Endothelial cell of umbilical vein (primary cell): ENCODE measurements around the gene C10orf71. TPM values are rescaled to one million over a fixed set of nuclear protein-coding genes. Genes with fewer than 3 reads are reported as not detected.

Experiments
- BruUV-seq: library from RNA; stranded (reverse); fragments of 400-500 nt; replicated peaks from 2 replicates; lab custom pipeline; 2021; lab: Mats Ljungman, UMichigan
- CTCF ChIA-PET: fragments of 300-600, 350-600 bp; sonication (Branson Sonifier 250); formaldehyde crosslinking; loops from one replicate; lab custom pipeline; 2021; ENCODE audit warnings: antibody characterized with exemption, inconsistent platforms; lab: Charles Lee
- POLR2A ChIA-PET: fragments of 300-600, 350-600 bp; sonication (Branson Sonifier 250); formaldehyde crosslinking; loops from one replicate; lab custom pipeline; 2021; ENCODE audit warnings: antibody characterized with exemption, inconsistent platforms; lab: Charles Lee
- DNase-seq: peaks from one replicate; pipeline ENCODE4 v3.0.0-alpha.2; 2011; ENCODE audit warnings: low read depth, low spot score
- FAIRE-seq: peaks from 2 replicates; lab custom pipeline; 2011; peaks lifted over from hg19 to GRCh38; lab: Jason Lieb, UNC
- H2AFZ ChIP-seq: 2 replicates; pipeline ENCODE4 v1.6.0; 2012; ENCODE audit warnings: low read depth, low read length, control low read depth, inconsistent platforms
- H3K27ac ChIP-seq: 2 replicates; pipeline ENCODE4 v1.5.1; 2011; ENCODE audit warnings: low read depth, mild to moderate bottlenecking, control low read depth, low read length, moderate library complexity; ENCODE audit not compliant: insufficient read depth
- H3K27me3 ChIP-seq, 2 experiments: 2 replicates each; pipeline versions ENCODE4 v1.6.0 to v1.6.1; 2011; ENCODE audit warnings: low read length in 2 of 2, mixed read lengths in 1 of 2; ENCODE audit not compliant: control insufficient read depth in 2 of 2, insufficient read depth in 2 of 2
- H3K36me3 ChIP-seq, 2 experiments: 2 replicates in 1 of 2; 3 replicates in 1 of 2; pipeline ENCODE4 v1.5.1; 2011; ENCODE audit warnings: low read length in 2 of 2, mild to moderate bottlenecking in 1 of 2, moderate library complexity in 1 of 2; ENCODE audit not compliant: control insufficient read depth in 2 of 2, insufficient read depth in 2 of 2; ENCODE audit errors: extremely low read depth in 1 of 2
- H3K4me1 ChIP-seq: 3 replicates; pipeline ENCODE4 v1.5.1; 2011; ENCODE audit warnings: mild to moderate bottlenecking, low read length; ENCODE audit not compliant: control insufficient read depth, insufficient read depth; ENCODE audit errors: extremely low read depth
- H3K4me2 ChIP-seq: 2 replicates; pipeline ENCODE4 v1.6.1; 2011; ENCODE audit warnings: low read length, control low read depth, mixed read lengths; ENCODE audit not compliant: insufficient read depth
- H3K4me3 ChIP-seq, 3 experiments: fragments of 200-600 bp in 1 of 3; sonication (generic), shearing (Covaris generic) in 1 of 3; replicated peaks in 1 of 3; 2 replicates each; pipeline ENCODE4 v1.5.1; 2011 to 2016; ENCODE audit warnings: control low read depth in 3 of 3, low read length in 3 of 3, mild to moderate bottlenecking in 2 of 3, inconsistent platforms in 1 of 3, low read depth in 1 of 3, moderate library complexity in 1 of 3; ENCODE audit not compliant: insufficient read depth in 1 of 3
- H3K79me2 ChIP-seq: 2 replicates; pipeline ENCODE4 v1.6.0; 2012; ENCODE audit warnings: low read length, inconsistent platforms; ENCODE audit not compliant: control insufficient read depth, insufficient read depth
- H3K9ac ChIP-seq: replicated peaks from 2 replicates; pipeline ENCODE3; 2011; ENCODE audit warnings: low read length, control low read depth; ENCODE audit not compliant: insufficient read depth; ENCODE audit errors: extremely low read depth
- H3K9me1 ChIP-seq: replicated peaks from 3 replicates; pipeline ENCODE4 v1.6.0; 2011; ENCODE audit warnings: mild to moderate bottlenecking, low read length; ENCODE audit not compliant: control insufficient read depth, insufficient read depth; ENCODE audit errors: extremely low read depth
- H3K9me3 ChIP-seq: replicated peaks from 2 replicates; pipeline ENCODE4 v1.5.1; 2012; ENCODE audit warnings: low read length, inconsistent platforms; ENCODE audit not compliant: control insufficient read depth, insufficient read depth
- H4K20me1 ChIP-seq: replicated peaks from 2 replicates; pipeline ENCODE3; 2011; ENCODE audit warnings: mild to moderate bottlenecking, low read length; ENCODE audit not compliant: control insufficient read depth, insufficient read depth; ENCODE audit errors: extremely low read depth
- CTCF ChIP-seq, 2 donors: IDR thresholded peaks; 1 replicate in 1 of 2; 2 replicates in 1 of 2; pipeline ENCODE4 v1.5.1; 2011; ENCODE audit warnings: low read length in 2 of 2, mild to moderate bottlenecking in 2 of 2, moderate library complexity in 2 of 2, control low read depth in 1 of 2, inconsistent platforms in 1 of 2, low read depth in 1 of 2; ENCODE audit not compliant: insufficient read depth in 1 of 2; ENCODE audit errors: extremely low read depth in 1 of 2
- EZH2 ChIP-seq: IDR thresholded peaks from 2 replicates; pipeline ENCODE4 v1.6.1; 2012; ENCODE audit warnings: borderline replicate concordance, low read depth, mild to moderate bottlenecking, moderate library complexity, low read length, inconsistent platforms; ENCODE audit not compliant: severe bottlenecking
- FOS ChIP-seq: IDR thresholded peaks from 2 replicates; pipeline ENCODE4 v1.6.1; 2011; ENCODE audit warnings: mild to moderate bottlenecking, low read length, moderate library complexity, borderline replicate concordance; ENCODE audit not compliant: insufficient read depth
- GATA2 ChIP-seq: IDR thresholded peaks from 2 replicates; pipeline ENCODE4 v1.7.0; 2011; ENCODE audit warnings: low read depth, mild to moderate bottlenecking, moderate library complexity, mixed read lengths, low read length; ENCODE audit not compliant: insufficient read length, insufficient read depth
- JUN ChIP-seq: IDR thresholded peaks from 2 replicates; pipeline ENCODE4 v1.6.1; 2011; ENCODE audit warnings: borderline replicate concordance, low read depth; ENCODE audit not compliant: insufficient read length, insufficient read depth
- MAX ChIP-seq: IDR thresholded peaks from 2 replicates; pipeline ENCODE4 v1.6.1; 2011; ENCODE audit not compliant: insufficient read depth, insufficient read length
- MYC ChIP-seq: IDR thresholded peaks from one replicate; pipeline ENCODE4 v1.6.1; 2011; ENCODE audit warnings: mild to moderate bottlenecking, low read depth, low read length
- POLR2A ChIP-seq: IDR thresholded peaks from 2 replicates; pipeline ENCODE4 v1.6.1; 2012; ENCODE audit warnings: low read depth, mild to moderate bottlenecking, control low read depth, low read length
- POLR2AphosphoS5 ChIP-seq: IDR thresholded peaks from 2 replicates; pipeline ENCODE4 v1.6.1; 2012; ENCODE audit warnings: low read depth, mild to moderate bottlenecking, control low read depth, low read length, moderate library complexity; ENCODE audit not compliant: insufficient read depth
- dilution Hi-C: fragments of 300-500 bp; cut with MboI; formaldehyde crosslinking; loops from one replicate; pipeline ENCODE4 v1.15.0; 2019; ENCODE audit warnings: low sequenced_read_pairs; ENCODE audit not compliant: extremely low pct_ligation_motif_present
- intact Hi-C: fragments of 100-400 bp; cut with micrococcal nuclease; formaldehyde crosslinking; loops from one replicate; pipeline ENCODE4 v1.10.0; 2022
- polyA plus RNA-seq, 4 experiments: library from polyadenylated mRNA; depleted of rRNA in 3 of 4; stranded (reverse) in 3 of 4; unstranded in 1 of 4; fragments of >200 nt; gene quantifications; 2 replicates each; pipeline versions ENCODE4 v1.2.1 to v1.2.3, GENCODE V29; 2011 to 2012; ENCODE audit warnings: missing spikeins in 1 of 4
- total RNA-seq: library from RNA; stranded (reverse); gene quantifications from 2 replicates; pipeline ENCODE4 v1.2.3, GENCODE V29; 2021

C10orf71 gene
- total and polyA plus RNA-seq, 2 donors (not counting 3 experiments of a cell fraction or from before 2014, with no cell fraction given) = not detected

- no peaks in the 10 kb centered on the region for H3K79me2 ChIP-seq
- H2AFZ ChIP-seq = no peak overlapping the region
- no peaks in the 10 kb centered on the region for H3K9me3 ChIP-seq
- no peak overlapping the region for H3K4me3 ChIP-seq
- no peak overlapping the region for H3K4me2 ChIP-seq
- H3K4me1 ChIP-seq = no peaks in the 10 kb centered on the region
- ChIA-PET CTCF (no interaction called here), POLR2A (no interaction called here)
- no peak for DNase-seq
- H3K36me3 ChIP-seq = no peaks in the 10 kb centered on the region
- no peak overlapping the region for H3K27ac ChIP-seq
- peaks cover 0 to 2% of the 10 kb centered on the region in 2 experiments for H3K27me3 ChIP-seq
- no peaks in the 10 kb centered on the region for H4K20me1 ChIP-seq
- H3K9me1 ChIP-seq = no peaks in the 10 kb centered on the region
- intact Hi-C loops (no loop called here), dilution Hi-C loops (no loop called here)
- no TSS peak for BruUV-seq
- TF ChIP-seq POLR2AphosphoS5 (no peak), CTCF (IDR thresholded peaks at IDR 0.05; ENCODE audit: extremely low read depth in 1 of 2, insufficient read depth in 1 of 2, low read depth in 1 of 2, low read length in 2 of 2) (no peak), FOS (no peak), MYC (no peak), MAX (no peak), JUN (no peak), GATA2 (no peak), EZH2 (no peak), POLR2A (no peak)
- FAIRE-seq = no peak
- no peak overlapping the region for H3K9ac ChIP-seq
Measured at GRCh38 chr10:49344840-49345239, 45.9 kb downstream of the C10orf71 start.
